Spleen (tissue), 11 donors: ENCODE measurements around the gene CYB5B. TPM values are rescaled to one million over a fixed set of nuclear protein-coding genes. Genes with fewer than 3 reads are reported as not detected.

Source experiments
- DNase-seq: peaks from one replicate; pipeline ENCODE4 v3.0.0-alpha.2; 2020
- H3K27ac ChIP-seq, 8 donors: fragments of 200-600 bp; sonication (generic) in 7 of 8; 1 replicate in 4 of 8; 2 replicates in 4 of 8; pipeline versions ENCODE4 v1.5.0 to v1.8.0; 2016 to 2021; ENCODE audit warnings: inconsistent platforms in 4 of 8, mild to moderate bottlenecking in 4 of 8, moderate library complexity in 1 of 8
- H3K27me3 ChIP-seq, 7 donors: fragments of 200-600 bp; sonication (generic) in 6 of 7; replicated peaks in 1 of 7; 1 replicate in 4 of 7; 2 replicates in 3 of 7; pipeline versions ENCODE4 v1.5.0 to v1.8.0; 2016 to 2021; ENCODE audit warnings: inconsistent platforms in 3 of 7, mild to moderate bottlenecking in 1 of 7
- H3K36me3 ChIP-seq, 6 donors: fragments of 200-600 bp; sonication (generic) in 5 of 6; 1 replicate in 4 of 6; 2 replicates in 2 of 6; pipeline versions ENCODE4 v1.5.0 to v1.8.0; 2016 to 2021; ENCODE audit warnings: inconsistent platforms in 2 of 6
- H3K4me1 ChIP-seq, 6 donors: fragments of 200-600 bp; sonication (generic) in 5 of 6; 1 replicate in 3 of 6; 2 replicates in 3 of 6; pipeline versions ENCODE4 v1.5.0 to v1.8.0; 2016 to 2021; ENCODE audit warnings: inconsistent platforms in 3 of 6
- H3K4me3 ChIP-seq, 8 donors: fragments of 200-600 bp; sonication (generic) in 7 of 8; 1 replicate in 4 of 8; 2 replicates in 4 of 8; pipeline versions ENCODE4 v1.5.0 to v1.8.0; 2016 to 2021; ENCODE audit warnings: inconsistent platforms in 4 of 8, mild to moderate bottlenecking in 4 of 8, moderate library complexity in 2 of 8
- H3K9me3 ChIP-seq, 8 donors: fragments of 200-600 bp; sonication (generic) in 7 of 8; 1 replicate in 4 of 8; 2 replicates in 4 of 8; pipeline versions ENCODE4 v1.5.0 to v1.8.0; 2016 to 2021; ENCODE audit warnings: inconsistent platforms in 4 of 8
- POLR2A ChIP-seq, 3 donors: fragments of 450-650 bp; IDR thresholded peaks; one replicate each; pipeline ENCODE4 v1.5.1; 2017; ENCODE audit warnings: antibody characterized with exemption in 3 of 3, mild to moderate bottlenecking in 1 of 3
- POLR2AphosphoS5 ChIP-seq, 3 donors: sonication (generic); formaldehyde crosslinking; IDR thresholded peaks; one replicate each; pipeline ENCODE4 v1.5.1; 2017; ENCODE audit warnings: antibody characterized with exemption in 3 of 3
- WGBS, 5 donors: extraction: QIAGEN DNeasy Blood & Tissue Kit in 3 of 5; methylation state at CpG; one replicate each; pipeline versions ENCODE4 v1.1.5 to v1.1.7; 2013 to 2018; 5-methylcytosine and 5-hydroxymethylcytosine counted together
- intact Hi-C: fragments of 100-400 bp; cut with DNase I; formaldehyde crosslinking; loops from one replicate; pipeline ENCODE4 v1.15.0; 2023; ENCODE audit warnings: low total_unique reads
- polyA plus RNA-seq, 3 donors: library from polyadenylated mRNA; stranded (reverse); fragments of 200-250 nt; gene quantifications; one replicate each; pipeline ENCODE4 v1.2.1, GENCODE V29; 2013
- total RNA-seq, 7 donors: library from RNA; depleted of rRNA in 3 of 7; stranded (reverse); fragments of >200 nt in 3 of 7; fragmentation: NEBNext Ultra II Directional in 4 of 7; extraction: Animal tissue kit (Norgen Biotek cat#: 25700) in 4 of 7; gene quantifications; one replicate each; pipeline versions ENCODE4 v1.1.0 to v1.2.1, GENCODE V29; 2016 to 2021
- TF ChIP-seq, protein P1 (sequence below), 11 experiments: fragments of 200-600 bp in 7 of 11; fragments of 450-650 bp in 4 of 11; sonication (generic) in 4 of 11; IDR thresholded peaks in 8 of 11; conservative IDR thresholded peaks in 3 of 11; 1 replicate in 7 of 11; 2 replicates in 4 of 11; pipeline versions ENCODE4 v1.4.0 to v1.8.0; 2016 to 2021; ENCODE audit warnings: antibody characterized with exemption in 11 of 11, inconsistent platforms in 4 of 11, mild to moderate bottlenecking in 1 of 11
- donor health status: healthy with polysubstance abuse.
- donor health status: DM: no; HTN: no; CAD: no; lungs with moderate emphysema.
- donor health status: DM: no; HTN: no; CAD: no.
- donor health status: Bipolar disorder and iron deficiency.
- donor health status: healthy.
- donor health status: DM: no; HTN: no; CAD: no.
- donor health status: DM: yes; HTN: yes; CAD: no.

The CYB5B gene
- total and polyA plus RNA-seq, 10 donors, result 36.8 to 80.5 (median 61.1) TPM

DNA sequence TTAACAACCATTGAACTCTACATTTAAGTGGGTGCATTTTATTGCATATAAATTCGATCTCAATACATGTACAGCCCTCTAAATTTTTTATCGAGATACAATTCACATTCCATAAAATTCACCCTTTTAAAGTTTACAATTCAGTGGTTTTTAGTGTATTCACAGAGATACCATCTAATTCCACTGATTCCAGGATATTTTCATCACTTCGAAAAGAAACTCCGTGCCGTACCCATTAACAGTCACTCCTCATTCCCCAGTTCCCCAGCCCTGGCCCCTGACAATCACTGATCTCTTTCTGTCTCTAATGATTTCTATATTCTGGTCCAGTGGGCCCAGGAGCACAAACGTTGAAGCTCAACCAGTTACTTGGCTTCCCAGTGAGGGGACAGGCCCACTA lies 61.4 kb downstream of the CYB5B start:
- TF ChIP-seq POLR2AphosphoS5 (IDR thresholded peaks at IDR 0.05) (no peak), POLR2A (IDR thresholded peaks at IDR 0.05) (no peak)
- TF ChIP-seq, protein P1, sequence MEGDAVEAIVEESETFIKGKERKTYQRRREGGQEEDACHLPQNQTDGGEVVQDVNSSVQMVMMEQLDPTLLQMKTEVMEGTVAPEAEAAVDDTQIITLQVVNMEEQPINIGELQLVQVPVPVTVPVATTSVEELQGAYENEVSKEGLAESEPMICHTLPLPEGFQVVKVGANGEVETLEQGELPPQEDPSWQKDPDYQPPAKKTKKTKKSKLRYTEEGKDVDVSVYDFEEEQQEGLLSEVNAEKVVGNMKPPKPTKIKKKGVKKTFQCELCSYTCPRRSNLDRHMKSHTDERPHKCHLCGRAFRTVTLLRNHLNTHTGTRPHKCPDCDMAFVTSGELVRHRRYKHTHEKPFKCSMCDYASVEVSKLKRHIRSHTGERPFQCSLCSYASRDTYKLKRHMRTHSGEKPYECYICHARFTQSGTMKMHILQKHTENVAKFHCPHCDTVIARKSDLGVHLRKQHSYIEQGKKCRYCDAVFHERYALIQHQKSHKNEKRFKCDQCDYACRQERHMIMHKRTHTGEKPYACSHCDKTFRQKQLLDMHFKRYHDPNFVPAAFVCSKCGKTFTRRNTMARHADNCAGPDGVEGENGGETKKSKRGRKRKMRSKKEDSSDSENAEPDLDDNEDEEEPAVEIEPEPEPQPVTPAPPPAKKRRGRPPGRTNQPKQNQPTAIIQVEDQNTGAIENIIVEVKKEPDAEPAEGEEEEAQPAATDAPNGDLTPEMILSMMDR (IDR thresholded peaks at IDR 0.05 in 8 of 11, conservative IDR thresholded peaks at IDR 0.05 in 3 of 11), result no peak
- Histone ChIP-seq H3K4me1 (peaks cover 0 to 17% (median 6%) of the 10 kb centered on the region in 6 donors), H3K9me3 (no peaks in the 10 kb centered on the region), H3K27me3 (no peaks in the 10 kb centered on the region), H3K27ac (no peak overlapping the region), H3K4me3 (no peak overlapping the region), H3K36me3 (no peaks in the 10 kb centered on the region)
- no peak for DNase-seq
- 90 to 93% (median 92%) methylated on average over 6 of the region's 6 CpGs for WGBS, 5 donors
- intact Hi-C loops, result no loop called here

DNA sequence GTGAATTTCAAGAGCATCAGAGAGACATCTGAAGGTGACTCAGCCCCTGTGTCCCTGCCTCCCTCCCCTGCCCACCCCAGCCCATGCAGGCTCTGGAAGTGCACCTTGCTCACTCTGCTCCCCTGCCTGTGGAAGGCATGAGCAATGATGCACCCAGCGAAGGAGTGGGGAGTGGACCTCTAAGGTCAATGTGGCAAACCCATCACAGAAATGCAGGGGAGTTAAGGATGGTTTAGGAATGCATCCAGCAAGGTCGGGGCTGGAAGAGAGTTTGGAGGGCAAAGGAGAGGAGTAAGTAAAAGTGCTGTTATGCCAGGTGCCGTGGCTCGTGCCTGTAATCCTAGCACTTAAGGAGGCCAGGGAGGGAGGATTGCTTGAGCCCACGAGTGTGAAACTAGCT lies 61.9 kb downstream of the CYB5B start:
- intact Hi-C loops, result no loop called here
- WGBS, 5 donors, result 84 to 90% (median 87%) methylated on average over 5 of the region's 5 CpGs
- DNase-seq, result no peak

DNA sequence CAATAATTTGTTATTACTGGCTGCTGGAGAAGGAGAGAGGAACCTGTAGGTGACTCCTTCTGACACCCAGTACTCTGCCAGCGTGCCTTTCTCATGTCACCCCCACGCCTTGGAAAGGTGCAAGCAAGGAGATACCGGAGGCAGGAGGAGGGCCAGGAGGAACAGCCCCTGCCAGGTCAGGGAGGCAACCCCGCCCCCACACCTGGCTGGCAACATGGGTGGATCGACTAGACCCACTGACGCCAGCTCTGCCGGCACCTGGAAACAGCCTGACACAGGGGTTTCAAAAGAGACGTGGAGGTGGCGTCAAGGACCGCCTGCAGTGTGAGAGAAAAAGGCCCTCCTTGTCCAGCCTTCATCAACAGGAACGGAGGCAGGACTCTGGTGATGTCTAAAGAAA lies 62.3 kb downstream of the CYB5B start:
- Histone ChIP-seq H3K4me1 (peaks cover 0 to 9% (median 2%) of the 10 kb centered on the region in 6 donors), H3K9me3 (no peaks in the 10 kb centered on the region), H3K4me3 (no peak overlapping the region), H3K36me3 (no peaks in the 10 kb centered on the region), H3K27me3 (no peaks in the 10 kb centered on the region), H3K27ac (no peak overlapping the region)
- WGBS, 5 donors, result 90 to 93% (median 91%) methylated on average over 11 of the region's 11 CpGs
- intact Hi-C loops, result no loop called here
- DNase-seq, result no peak
- TF ChIP-seq, protein P1 (IDR thresholded peaks at IDR 0.05 in 8 of 11, conservative IDR thresholded peaks at IDR 0.05 in 3 of 11), result no peak
- no peak for TF ChIP-seq POLR2A (IDR thresholded peaks at IDR 0.05)
- TF ChIP-seq POLR2AphosphoS5 (IDR thresholded peaks at IDR 0.05), result no peak

More for the DNA sequence above, 61.9 kb downstream of the CYB5B start:
- Histone ChIP-seq H3K27ac (no peak overlapping the region), H3K4me1 (peaks cover 0 to 14% (median 4%) of the 10 kb centered on the region in 6 donors), H3K4me3 (no peak overlapping the region), H3K27me3 (no peaks in the 10 kb centered on the region), H3K36me3 (no peaks in the 10 kb centered on the region), H3K9me3 (no peaks in the 10 kb centered on the region)
- no peak for TF ChIP-seq POLR2A (IDR thresholded peaks at IDR 0.05)
- no peak for TF ChIP-seq POLR2AphosphoS5 (IDR thresholded peaks at IDR 0.05)

DNA sequence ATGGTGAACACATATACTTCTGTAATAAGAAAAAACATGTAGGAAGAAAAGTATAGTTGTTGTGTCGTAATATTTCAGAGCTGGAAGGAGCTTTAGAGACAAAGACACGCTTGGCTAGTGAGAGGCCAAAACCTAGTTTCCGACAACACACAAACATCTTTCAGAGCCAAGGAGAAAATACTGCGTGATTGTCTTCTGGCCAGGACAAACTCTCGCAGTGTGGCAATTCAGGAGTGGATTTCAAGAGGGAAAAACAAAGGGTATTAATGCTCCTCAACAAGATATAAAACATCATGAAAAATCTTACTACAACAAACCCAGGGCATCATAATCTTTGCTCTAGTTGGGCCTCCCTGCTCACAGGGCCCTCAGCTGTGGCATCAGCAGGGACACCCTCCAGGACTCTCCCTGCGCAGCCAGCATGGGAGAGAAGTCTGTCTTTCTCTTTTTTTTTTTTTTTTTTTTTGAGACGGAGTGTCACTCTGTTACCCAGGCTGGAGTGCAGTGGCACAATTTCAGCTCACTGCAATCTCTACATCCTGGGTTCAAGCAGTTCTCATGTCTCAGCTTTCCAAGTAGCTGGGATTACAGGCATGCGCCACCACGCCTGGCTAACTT lies 66.4 kb downstream of the CYB5B start:
- Histone ChIP-seq H3K27ac (no peak overlapping the region), H3K4me1 (no peaks in the 10 kb centered on the region), H3K4me3 (no peak overlapping the region), H3K36me3 (no peaks in the 10 kb centered on the region), H3K9me3 (no peaks in the 10 kb centered on the region), H3K27me3 (no peaks in the 10 kb centered on the region)
- TF ChIP-seq, protein P1 (IDR thresholded peaks at IDR 0.05 in 8 of 11, conservative IDR thresholded peaks at IDR 0.05 in 3 of 11), result no peak
- no peak for TF ChIP-seq POLR2A (IDR thresholded peaks at IDR 0.05)
- TF ChIP-seq POLR2AphosphoS5 (IDR thresholded peaks at IDR 0.05), result no peak
- DNase-seq, result no peak
- 92 to 98% (median 96%) methylated on average over 9 of the region's 9 CpGs for whole genome bisulfite sequencing, 5 donors
- intact Hi-C loops, result no loop called here
